Effector memory CD8-positive, alpha-beta T cell (primary cell): Measurements from ENCODE around the gene CFAP58.

Source experiments
- ATAC-seq: fragments of 150-1000 bp; cut with Tn5 transposase; replicated peaks from 2 replicates; pipeline ENCODE4 v1.10.0; 2021; ENCODE audit warnings: mild to moderate bottlenecking, moderate library complexity
- DNase-seq, 3 experiments: peaks; one replicate each; pipeline ENCODE4 v3.0.0; 2021
- H3K27ac Mint-ChIP-seq, 2 donors: one replicate each; pipeline ENCODE4 v1.8.0; 2022; ENCODE audit warnings: mild to moderate bottlenecking in 2 of 2, mixed read lengths in 2 of 2, moderate library complexity in 2 of 2
- H3K27me3 Mint-ChIP-seq, 2 donors: one replicate each; pipeline ENCODE4 v1.8.0; 2022; ENCODE audit warnings: mixed read lengths in 2 of 2
- H3K36me3 Mint-ChIP-seq: one replicate; pipeline ENCODE4 v1.8.0; 2022; ENCODE audit warnings: mild to moderate bottlenecking, moderate library complexity, mixed read lengths; ENCODE audit not compliant: insufficient read depth
- H3K4me1 Mint-ChIP-seq, 2 donors: one replicate each; pipeline ENCODE4 v1.8.0; 2022; ENCODE audit warnings: low read depth in 2 of 2, mixed read lengths in 2 of 2
- H3K4me3 Mint-ChIP-seq, 2 donors: one replicate each; pipeline ENCODE4 v1.8.0; 2022; ENCODE audit warnings: mild to moderate bottlenecking in 2 of 2, mixed read lengths in 2 of 2, moderate library complexity in 2 of 2
- H3K9me3 Mint-ChIP-seq, 2 donors: one replicate each; pipeline ENCODE4 v1.8.0; 2022; ENCODE audit warnings: mixed read lengths in 2 of 2

CFAP58 gene

GRCh38 chr10:104387130-104387888 lies 33.7 kb downstream of the CFAP58 start:
- Mint-ChIP-seq H3K4me3 (peak overlapping the region; percentile 4 to 14), H3K27me3 (peaks cover 24 to 47% of the 10 kb centered on the region in 2 donors), H3K9me3 (no peaks in the 10 kb centered on the region), H3K36me3 (peaks cover 2% of the 10 kb centered on the region), H3K4me1 (peaks cover 12 to 13% of the 10 kb centered on the region in 2 donors), H3K27ac (peak overlapping the region in 1 of 2 donors; percentile 2)
- peak; percentile 33 for ATAC-seq
- no peak for DNase-seq

GRCh38 chr10:104388830-104389229 lies 35.2 kb downstream of the CFAP58 start:
- H3K27me3 Mint-ChIP-seq = peaks cover 21 to 45% of the 10 kb centered on the region in 2 donors
- DNase-seq (no peak), ATAC-seq (no peak)
- H3K4me1 Mint-ChIP-seq = peaks cover 17 to 18% of the 10 kb centered on the region in 2 donors
- no peak overlapping the region for H3K4me3 Mint-ChIP-seq
- no peak overlapping the region for H3K27ac Mint-ChIP-seq
- H3K36me3 Mint-ChIP-seq = peaks cover 2% of the 10 kb centered on the region
- H3K9me3 Mint-ChIP-seq = no peaks in the 10 kb centered on the region

GRCh38 chr10:104391150-104391968 lies 37.7 kb downstream of the CFAP58 start:
- Mint-ChIP-seq H3K9me3 (no peaks in the 10 kb centered on the region), H3K27ac (peak overlapping the region in 1 of 2 donors; percentile 62), H3K36me3 (no peaks in the 10 kb centered on the region), H3K27me3 (peaks cover 21 to 46% of the 10 kb centered on the region in 2 donors), H3K4me1 (peaks cover 20% of the 10 kb centered on the region in 2 donors), H3K4me3 (peak overlapping the region in 1 of 2 donors; percentile 13)
- no peak for DNase-seq
- no peak for ATAC-seq

- Mint-ChIP-seq H3K4me1 (peaks cover 20% of the 10 kb centered on the region in 2 donors), H3K27ac (peak overlapping the region in 1 of 2 donors; percentile 62), H3K36me3 (no peaks in the 10 kb centered on the region), H3K9me3 (no peaks in the 10 kb centered on the region), H3K27me3 (peaks cover 21 to 48% of the 10 kb centered on the region in 2 donors), H3K4me3 (peak overlapping the region in 1 of 2 donors; percentile 13)
- ATAC-seq (no peak), DNase-seq (no peak)
Observed at GRCh38 chr10:104391969-104392296, 38.3 kb downstream of the CFAP58 start.

- no peaks in the 10 kb centered on the region for H3K9me3 Mint-ChIP-seq
- H3K27me3 Mint-ChIP-seq = peaks cover 30 to 59% of the 10 kb centered on the region in 2 donors
- H3K4me1 Mint-ChIP-seq = peaks cover 12 to 18% of the 10 kb centered on the region in 2 donors
- no peaks in the 10 kb centered on the region for H3K36me3 Mint-ChIP-seq
- H3K4me3 Mint-ChIP-seq = no peak overlapping the region
- H3K27ac Mint-ChIP-seq = peak overlapping the region in 1 of 2 donors; percentile 23
- DNase-seq (no peak), ATAC-seq (no peak)
Observed at GRCh38 chr10:104393387-104393786, 39.8 kb downstream of the CFAP58 start.

- Mint-ChIP-seq H3K4me3 (no peak overlapping the region), H3K9me3 (no peaks in the 10 kb centered on the region), H3K36me3 (no peaks in the 10 kb centered on the region), H3K27me3 (peaks cover 31 to 72% of the 10 kb centered on the region in 2 donors), H3K27ac (peak overlapping the region; percentile 0 to 30), H3K4me1 (peaks cover 11 to 15% of the 10 kb centered on the region in 2 donors)
- DNase-seq (no peak), ATAC-seq (peak; percentile 69)
Observed at GRCh38 chr10:104396581-104396980, 42.9 kb downstream of the CFAP58 start.

- H3K9me3 Mint-ChIP-seq = no peaks in the 10 kb centered on the region
- H3K36me3 Mint-ChIP-seq = no peaks in the 10 kb centered on the region
- H3K27ac Mint-ChIP-seq = no peak overlapping the region
- no peak for ATAC-seq
- no peak overlapping the region for H3K4me3 Mint-ChIP-seq
- DNase-seq = no peak
- peaks cover 0 to 2% of the 10 kb centered on the region in 2 donors for H3K4me1 Mint-ChIP-seq
- peaks cover 33 to 48% of the 10 kb centered on the region in 2 donors for H3K27me3 Mint-ChIP-seq
Observed at GRCh38 chr10:104403636-104404035, 50.0 kb downstream of the CFAP58 start.

GRCh38 chr10:104406715-104407650 lies 53.4 kb downstream of the CFAP58 start:
- ATAC-seq (no peak), DNase-seq (no peak)
- Mint-ChIP-seq H3K36me3 (no peaks in the 10 kb centered on the region), H3K27ac (no peak overlapping the region), H3K27me3 (peaks cover 21 to 38% of the 10 kb centered on the region in 2 donors), H3K9me3 (no peaks in the 10 kb centered on the region), H3K4me3 (no peak overlapping the region), H3K4me1 (peaks cover 0 to 2% of the 10 kb centered on the region in 2 donors)

- Mint-ChIP-seq H3K27ac (no peak overlapping the region), H3K4me1 (peaks cover 4 to 10% of the 10 kb centered on the region in 2 donors), H3K36me3 (no peaks in the 10 kb centered on the region), H3K27me3 (peaks cover 31 to 34% of the 10 kb centered on the region in 2 donors), H3K4me3 (no peak overlapping the region), H3K9me3 (no peaks in the 10 kb centered on the region)
- DNase-seq (no peak), ATAC-seq (no peak)
Observed at GRCh38 chr10:104413528-104413927, 59.9 kb downstream of the CFAP58 start.

GRCh38 chr10:104415526-104416165 lies 62.0 kb downstream of the CFAP58 start:
- peaks cover 23 to 31% of the 10 kb centered on the region in 2 donors for H3K27me3 Mint-ChIP-seq
- no peak for ATAC-seq

GRCh38 chr10:104416851-104417250 lies 63.2 kb downstream of the CFAP58 start:
- H3K4me3 Mint-ChIP-seq = no peak overlapping the region
- H3K36me3 Mint-ChIP-seq = no peaks in the 10 kb centered on the region
- ATAC-seq (no peak), DNase-seq (no peak)
- peaks cover 4 to 10% of the 10 kb centered on the region in 2 donors for H3K4me1 Mint-ChIP-seq
- no peak overlapping the region for H3K27ac Mint-ChIP-seq
- H3K9me3 Mint-ChIP-seq = no peaks in the 10 kb centered on the region
- peaks cover 18 to 39% of the 10 kb centered on the region in 2 donors for H3K27me3 Mint-ChIP-seq

More at GRCh38 chr10:104415526-104416165, 62.0 kb downstream of the CFAP58 start:
- Mint-ChIP-seq H3K36me3 (no peaks in the 10 kb centered on the region), H3K4me1 (peaks cover 4 to 10% of the 10 kb centered on the region in 2 donors), H3K27ac (no peak overlapping the region), H3K9me3 (no peaks in the 10 kb centered on the region), H3K4me3 (no peak overlapping the region)
- no peak for DNase-seq

GRCh38 chr10:104417637-104418292 lies 64.1 kb downstream of the CFAP58 start:
- DNase-seq (no peak), ATAC-seq (no peak)
- peak overlapping the region in 1 of 2 donors; percentile 52 for H3K27ac Mint-ChIP-seq
- H3K36me3 Mint-ChIP-seq = no peaks in the 10 kb centered on the region
- H3K4me1 Mint-ChIP-seq = peaks cover 4 to 10% of the 10 kb centered on the region in 2 donors
- H3K9me3 Mint-ChIP-seq = no peaks in the 10 kb centered on the region
- H3K27me3 Mint-ChIP-seq = peaks cover 16 to 38% of the 10 kb centered on the region in 2 donors
- no peak overlapping the region for H3K4me3 Mint-ChIP-seq
